ENCODE measurements around the gene CELF3.
"Not testable (repeated sequence)": the region's sequence is repeated elsewhere in the genome, so short reads cannot be mapped to it uniquely, and the experiment has no call there.

The CELF3 gene

GRCh38 chr1:151716771-151717631, at the start of gene CELF3:
CELF3 (minus strand) TSS chr1:151716803; CDS start chr1:151716020, 783 bp downstream.
- no peak for DNase-seq (ENCODE audit: low read depth)

GRCh38 chr1:151763990-151764389, 47.4 kb upstream of the CELF3 start:
- no peak for DNase-seq (ENCODE audit: low read depth)

- peak; percentile 70 for DNase-seq (ENCODE audit: low read depth)
These were observed 46.6 kb upstream of the CELF3 start, which contains the start of gene MRPL9 for GRCh38 chr1:151762941-151763921. MRPL9 (minus strand) TSS chr1:151763496; CDS start chr1:151763479, 17 bp downstream.

GRCh38 chr1:151760597-151761385, 44.2 kb upstream of the CELF3 start:
- DNase-seq (ENCODE audit: low read depth): no peak

GRCh38 chr1:151759241-151759640, 42.6 kb upstream of the CELF3 start:
- no peak for DNase-seq (ENCODE audit: low read depth)

GRCh38 chr1:151756291-151756690, 39.7 kb upstream of the CELF3 start:
- no peak for DNase-seq (ENCODE audit: low read depth)

GRCh38 chr1:151741516-151741915, 24.9 kb upstream of the CELF3 start:
- DNase-seq (ENCODE audit: low read depth): no peak

- no peak for DNase-seq (ENCODE audit: low read depth)
These were observed 23.2 kb upstream of the CELF3 start for GRCh38 chr1:151739590-151740355.

GRCh38 chr1:151737479-151737878, 20.9 kb upstream of the CELF3 start:
- DNase-seq (ENCODE audit: low read depth): no peak

GRCh38 chr1:151737026-151737425, 20.4 kb upstream of the CELF3 start:
- DNase-seq (ENCODE audit: low read depth): no peak

GRCh38 chr1:151733995-151734394, 17.4 kb upstream of the CELF3 start:
- DNase-seq (ENCODE audit: low read depth): not testable (repeated sequence)

GRCh38 chr1:151733126-151733525, 16.5 kb upstream of the CELF3 start:
- DNase-seq (ENCODE audit: low read depth): no peak

- DNase-seq (ENCODE audit: low read depth): no peak
These were observed 13.3 kb upstream of the CELF3 start for GRCh38 chr1:151729966-151730291.

GRCh38 chr1:151729157-151729965, 12.8 kb upstream of the CELF3 start:
- DNase-seq (ENCODE audit: low read depth): no peak

- DNase-seq (ENCODE audit: low read depth): no peak
These were observed 11.8 kb upstream of the CELF3 start for GRCh38 chr1:151728151-151729054.

GRCh38 chr1:151723726-151724370, 7.2 kb upstream of the CELF3 start:
- no peak for DNase-seq (ENCODE audit: low read depth)

- no peak for DNase-seq (ENCODE audit: low read depth)
These were observed 5.3 kb upstream of the CELF3 start for GRCh38 chr1:151721788-151722510.
